ENCODE data around the gene TOM1L1. TPM values are rescaled to one million over a fixed set of nuclear protein-coding genes. Genes with fewer than 3 reads are reported as not detected.

The TOM1L1 gene
- total RNA-seq, 2 experiments from 2014 or later, result not detected

DNA sequence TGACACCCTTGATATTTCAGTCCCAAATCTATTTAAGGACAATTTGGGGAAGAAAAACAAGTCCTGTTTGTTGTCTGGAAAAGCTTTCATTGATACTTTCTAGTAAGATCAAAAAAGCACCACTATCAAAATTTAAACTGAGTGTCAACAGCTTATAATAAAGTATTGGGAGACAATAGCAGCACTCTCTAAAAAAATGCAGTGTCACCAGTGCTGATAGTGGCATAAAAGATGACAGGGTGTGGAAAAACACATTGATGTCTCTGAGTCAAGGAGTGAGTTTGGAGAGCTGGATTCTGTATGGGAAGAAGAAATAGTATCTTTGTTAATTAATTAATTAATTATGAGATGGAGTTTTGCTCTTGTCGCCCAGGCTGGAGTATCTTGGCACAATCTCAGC, 8.3 kb upstream of the TOM1L1 start:
- H3K79me2 ChIP-seq (ENCODE audit: insufficient read depth, low read depth, low read length), result no peaks in the 10 kb centered on the region
- ChIA-PET POLR2A (interaction anchor here (0.5 kb wide), 1 partner anchor 465 kb away, joined by 3 read pairs; no protein-coding TSS in a partner anchor), CTCF (ENCODE audit: unreplicated experiment) (no interaction called here)
- no TSS peak for BruUV-seq (replicated peaks)
- no peaks in the 10 kb centered on the region for H3K4me1 ChIP-seq (ENCODE audit: insufficient read depth, low read length, poor library complexity, severe bottlenecking)
- no peak for DNase-seq (ENCODE audit: low spot score)
- H3K4me2 ChIP-seq (ENCODE audit: low read length), result no peak overlapping the region
- TF ChIP-seq EZH2phosphoT487 (IDR thresholded peaks at IDR 0.05; ENCODE audit: borderline replicate concordance, low read depth, low read length), result no peak
- TF ChIP-seq, protein P1, sequence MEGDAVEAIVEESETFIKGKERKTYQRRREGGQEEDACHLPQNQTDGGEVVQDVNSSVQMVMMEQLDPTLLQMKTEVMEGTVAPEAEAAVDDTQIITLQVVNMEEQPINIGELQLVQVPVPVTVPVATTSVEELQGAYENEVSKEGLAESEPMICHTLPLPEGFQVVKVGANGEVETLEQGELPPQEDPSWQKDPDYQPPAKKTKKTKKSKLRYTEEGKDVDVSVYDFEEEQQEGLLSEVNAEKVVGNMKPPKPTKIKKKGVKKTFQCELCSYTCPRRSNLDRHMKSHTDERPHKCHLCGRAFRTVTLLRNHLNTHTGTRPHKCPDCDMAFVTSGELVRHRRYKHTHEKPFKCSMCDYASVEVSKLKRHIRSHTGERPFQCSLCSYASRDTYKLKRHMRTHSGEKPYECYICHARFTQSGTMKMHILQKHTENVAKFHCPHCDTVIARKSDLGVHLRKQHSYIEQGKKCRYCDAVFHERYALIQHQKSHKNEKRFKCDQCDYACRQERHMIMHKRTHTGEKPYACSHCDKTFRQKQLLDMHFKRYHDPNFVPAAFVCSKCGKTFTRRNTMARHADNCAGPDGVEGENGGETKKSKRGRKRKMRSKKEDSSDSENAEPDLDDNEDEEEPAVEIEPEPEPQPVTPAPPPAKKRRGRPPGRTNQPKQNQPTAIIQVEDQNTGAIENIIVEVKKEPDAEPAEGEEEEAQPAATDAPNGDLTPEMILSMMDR (conservative IDR thresholded peaks at IDR 0.05; ENCODE audit: low read length), result no peak
- no peaks in the 10 kb centered on the region for H3K9me2 ChIP-seq (ENCODE audit: insufficient read depth, low read length)
- intact Hi-C loops (cut with micrococcal nuclease; ENCODE audit: unreplicated experiment), result no loop called here
- H3K9me3 ChIP-seq (ENCODE audit: low read length), result no peaks in the 10 kb centered on the region
- H3K36me3 ChIP-seq (ENCODE audit: insufficient read depth, low read length), result no peaks in the 10 kb centered on the region
- H4K20me1 ChIP-seq (ENCODE audit: insufficient read depth, low read length), result no peaks in the 10 kb centered on the region
- no peak overlapping the region for H3K27ac ChIP-seq (ENCODE audit: low read depth, low read length, poor library complexity, severe bottlenecking)
- H3K4me3 ChIP-seq (ENCODE audit: low read depth, low read length, poor library complexity, severe bottlenecking), result no peak overlapping the region
- no peak overlapping the region for H2AFZ ChIP-seq (ENCODE audit: low read length)

DNA sequence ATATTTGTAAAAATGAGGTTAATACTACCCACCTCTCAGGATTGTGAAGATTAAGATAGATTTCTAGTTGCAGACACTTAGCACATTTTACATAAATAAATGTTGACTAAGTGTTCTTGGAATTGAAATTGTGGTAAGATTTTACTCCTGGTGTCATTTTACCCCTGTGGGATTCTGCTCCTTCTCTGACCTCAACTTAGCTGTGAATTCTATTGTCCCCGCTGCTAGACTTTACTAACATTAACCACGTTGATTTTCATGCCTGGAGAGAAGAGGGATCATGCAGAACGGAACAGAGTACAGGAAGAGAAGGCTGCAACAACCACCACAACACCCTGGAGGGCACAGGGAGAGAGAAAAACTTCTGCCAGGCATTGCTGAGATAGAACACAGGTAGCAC, 2.1 kb upstream of the TOM1L1 start:
- CTCF ChIA-PET (ENCODE audit: unreplicated experiment), result no interaction called here
- POLR2A ChIA-PET, result interaction anchor here (1.0 kb wide), 1 partner anchor 12 kb away, joined by 3 read pairs; no protein-coding TSS in a partner anchor
- Histone ChIP-seq H3K27ac (ENCODE audit: low read depth, low read length, poor library complexity, severe bottlenecking) (no peak overlapping the region), H3K36me3 (ENCODE audit: insufficient read depth, low read length) (no peaks in the 10 kb centered on the region), H3K4me3 (ENCODE audit: low read depth, low read length, poor library complexity, severe bottlenecking) (no peak overlapping the region), H2AFZ (ENCODE audit: low read length) (no peak overlapping the region), H3K4me2 (ENCODE audit: low read length) (no peak overlapping the region), H3K4me1 (ENCODE audit: insufficient read depth, low read length, poor library complexity, severe bottlenecking) (no peaks in the 10 kb centered on the region), H3K9me3 (ENCODE audit: low read length) (no peaks in the 10 kb centered on the region), H3K79me2 (ENCODE audit: insufficient read depth, low read depth, low read length) (no peaks in the 10 kb centered on the region), H4K20me1 (ENCODE audit: insufficient read depth, low read length) (no peaks in the 10 kb centered on the region), H3K9me2 (ENCODE audit: insufficient read depth, low read length) (no peaks in the 10 kb centered on the region)
- no peak for DNase-seq (ENCODE audit: low spot score)
- intact Hi-C loops (cut with micrococcal nuclease; ENCODE audit: unreplicated experiment), result no loop called here
- BruUV-seq (replicated peaks), result no TSS peak
- TF ChIP-seq, protein P1 (conservative IDR thresholded peaks at IDR 0.05; ENCODE audit: low read length), result no peak
- TF ChIP-seq EZH2phosphoT487 (IDR thresholded peaks at IDR 0.05; ENCODE audit: borderline replicate concordance, low read depth, low read length), result no peak

DNA sequence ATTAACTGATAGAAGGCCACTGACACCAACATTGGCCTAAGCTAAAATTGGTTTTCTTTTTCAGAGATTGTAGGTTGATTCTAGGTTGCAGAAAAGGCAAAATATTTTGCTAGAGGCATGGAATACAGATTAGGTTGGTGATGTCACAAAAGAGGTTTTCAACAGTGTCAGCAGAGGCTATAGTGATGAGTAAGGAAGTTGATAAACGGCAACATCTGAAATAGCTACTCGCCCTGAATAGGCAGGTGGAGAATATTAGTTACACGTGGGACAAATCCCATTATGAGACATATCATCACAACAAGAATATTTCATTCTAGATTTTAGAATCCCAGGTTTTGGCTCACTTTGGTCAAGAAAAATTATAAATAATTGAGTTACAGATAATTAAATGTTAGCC, 1.5 kb upstream of the TOM1L1 start:
- H3K27ac ChIP-seq (ENCODE audit: low read depth, low read length, poor library complexity, severe bottlenecking), result no peak overlapping the region
- TF ChIP-seq, protein P1 (conservative IDR thresholded peaks at IDR 0.05; ENCODE audit: low read length), result no peak
- no peak for TF ChIP-seq EZH2phosphoT487 (IDR thresholded peaks at IDR 0.05; ENCODE audit: borderline replicate concordance, low read depth, low read length)
- H3K9me3 ChIP-seq (ENCODE audit: low read length), result no peaks in the 10 kb centered on the region
- H3K9me2 ChIP-seq (ENCODE audit: insufficient read depth, low read length), result no peaks in the 10 kb centered on the region
- H4K20me1 ChIP-seq (ENCODE audit: insufficient read depth, low read length), result no peaks in the 10 kb centered on the region
- CTCF ChIA-PET (ENCODE audit: unreplicated experiment), result no interaction called here
- H2AFZ ChIP-seq (ENCODE audit: low read length), result no peak overlapping the region
- POLR2A ChIA-PET, result interaction anchor here (1.0 kb wide), 1 partner anchor 11 kb away, joined by 3 read pairs; no protein-coding TSS in a partner anchor
- H3K36me3 ChIP-seq (ENCODE audit: insufficient read depth, low read length), result no peaks in the 10 kb centered on the region
- intact Hi-C loops (cut with micrococcal nuclease; ENCODE audit: unreplicated experiment), result no loop called here
- no peaks in the 10 kb centered on the region for H3K4me1 ChIP-seq (ENCODE audit: insufficient read depth, low read length, poor library complexity, severe bottlenecking)
- H3K4me2 ChIP-seq (ENCODE audit: low read length), result no peak overlapping the region
- no peaks in the 10 kb centered on the region for H3K79me2 ChIP-seq (ENCODE audit: insufficient read depth, low read depth, low read length)
- DNase-seq (ENCODE audit: low spot score), result no peak
- BruUV-seq (replicated peaks), result no TSS peak
- H3K4me3 ChIP-seq (ENCODE audit: low read depth, low read length, poor library complexity, severe bottlenecking), result no peak overlapping the region
